GM18858 (cell line): Measurements from ENCODE around the gene PARD3B.

Source experiments
- ATAC-seq: cut with Tn5 transposase; IDR thresholded peaks from one replicate; pipeline ENCODE4 v1.9.1; 2021; ENCODE audit not compliant: unreplicated experiment

Gene PARD3B

DNA sequence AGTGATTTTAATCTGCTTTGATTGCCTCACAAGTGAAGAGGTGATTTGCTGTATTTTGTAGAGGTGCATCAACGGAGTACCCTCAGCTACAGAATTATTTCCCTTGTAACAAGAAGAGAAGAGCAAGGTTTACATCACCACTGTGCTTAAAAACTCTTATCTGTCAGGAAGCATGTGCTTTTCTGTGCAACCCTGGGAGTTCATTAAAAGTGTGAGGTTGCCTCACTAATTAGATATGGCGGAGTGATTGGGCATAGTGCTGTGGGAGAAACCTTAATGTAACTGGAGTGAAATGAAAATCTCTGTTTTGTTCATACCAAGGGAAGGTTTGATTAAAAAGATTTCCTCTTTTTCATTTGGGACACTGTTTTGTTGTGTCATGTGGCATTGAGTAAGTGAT lies 544.7 kb downstream of the PARD3B start:
- no peak for ATAC-seq

DNA sequence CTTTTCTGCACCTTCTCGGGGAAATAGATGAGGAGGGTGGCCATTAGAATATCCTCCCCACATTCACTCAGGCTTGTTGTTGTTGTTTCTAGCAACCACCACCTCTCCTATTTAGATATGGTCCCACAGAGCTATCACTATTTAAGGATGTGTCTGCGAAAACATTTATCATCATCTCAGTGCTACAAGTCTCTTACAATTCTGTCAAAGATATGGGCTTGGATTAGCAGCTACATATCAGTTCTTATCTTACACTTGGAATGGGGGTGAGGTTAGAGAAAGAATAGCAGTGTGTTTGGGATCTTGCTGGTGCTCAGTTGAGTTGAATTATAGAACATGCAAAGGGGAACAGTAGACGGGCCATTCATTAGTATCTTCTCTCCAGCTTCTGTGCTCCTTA lies 546.1 kb downstream of the PARD3B start:
- no peak for ATAC-seq

DNA sequence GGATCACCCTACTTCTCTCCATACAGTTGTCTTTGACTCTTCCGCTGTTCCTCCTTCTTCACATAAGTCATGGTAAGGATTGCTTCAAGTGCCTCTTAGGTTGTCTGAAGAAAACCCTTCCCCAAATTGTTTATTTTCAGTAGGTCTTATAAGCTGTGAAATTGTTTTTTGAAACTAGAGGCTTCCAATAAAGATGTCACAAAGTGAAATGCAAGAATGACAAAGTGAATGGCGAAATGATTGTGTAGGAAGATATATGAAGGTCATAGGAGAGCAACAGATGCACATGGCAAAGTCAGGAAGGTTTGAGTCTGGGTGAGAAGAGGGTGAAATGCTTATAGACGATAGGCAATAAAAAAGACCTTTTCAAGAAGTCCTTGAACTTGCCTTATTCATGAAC lies 548.8 kb downstream of the PARD3B start:
- ATAC-seq: no peak

DNA sequence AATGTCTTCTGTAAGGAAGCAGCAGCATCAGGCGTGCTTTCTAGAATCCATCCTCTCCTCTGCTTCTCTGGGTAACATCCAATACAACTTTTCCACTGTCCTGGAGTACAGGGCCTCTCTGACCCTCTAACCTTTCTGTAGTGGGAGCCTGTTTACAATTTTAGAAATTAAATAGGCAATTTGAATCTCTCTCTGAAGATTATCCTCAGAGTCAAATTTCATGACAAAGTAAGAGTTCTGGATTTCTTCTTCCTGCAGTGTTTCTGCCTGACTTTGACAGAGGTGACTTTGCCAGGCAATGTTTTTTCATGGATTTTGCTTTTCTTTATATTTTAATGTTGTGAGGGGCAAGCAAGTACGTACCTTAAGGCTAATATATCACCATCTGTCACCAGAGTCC lies 558.4 kb downstream of the PARD3B start:
- ATAC-seq: no peak

DNA sequence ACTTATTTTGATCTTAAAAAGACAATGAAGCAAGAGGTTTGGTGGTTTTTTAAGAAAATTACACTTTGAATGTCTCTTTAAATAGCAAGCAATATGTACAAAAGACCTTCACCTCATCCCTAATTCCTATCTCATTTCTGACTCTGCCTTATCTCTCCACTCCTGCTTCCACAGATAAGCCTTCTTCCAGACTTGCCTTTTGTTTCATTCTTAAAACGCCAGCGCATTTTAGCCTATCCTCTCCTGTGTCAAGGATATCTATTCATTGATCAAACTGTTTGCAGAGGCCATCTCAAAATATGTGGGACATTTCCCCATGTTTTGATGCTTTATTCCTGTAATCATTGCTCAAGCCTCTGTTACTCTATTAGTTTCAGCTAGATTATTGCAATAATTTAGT lies 562.5 kb downstream of the PARD3B start:
- ATAC-seq: no peak

DNA sequence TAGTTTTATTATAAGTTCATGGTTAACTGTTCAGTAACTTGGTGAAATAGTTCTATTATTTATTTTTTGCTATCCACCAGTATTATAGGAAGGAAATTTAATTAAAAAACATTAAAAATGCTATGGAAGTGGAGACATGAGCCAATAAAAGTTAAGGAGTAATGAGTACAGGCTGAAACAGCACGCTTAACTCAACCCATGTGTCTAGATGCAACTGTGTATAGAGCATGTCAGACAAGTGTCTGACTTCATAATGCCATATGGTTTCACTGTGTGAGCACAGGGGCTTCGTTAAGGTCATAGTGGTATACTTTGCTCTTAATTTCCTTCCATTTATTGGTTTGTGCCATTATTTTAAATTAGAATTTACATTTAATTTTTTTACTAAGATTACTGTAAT lies 570.2 kb downstream of the PARD3B start:
- no peak for ATAC-seq

DNA sequence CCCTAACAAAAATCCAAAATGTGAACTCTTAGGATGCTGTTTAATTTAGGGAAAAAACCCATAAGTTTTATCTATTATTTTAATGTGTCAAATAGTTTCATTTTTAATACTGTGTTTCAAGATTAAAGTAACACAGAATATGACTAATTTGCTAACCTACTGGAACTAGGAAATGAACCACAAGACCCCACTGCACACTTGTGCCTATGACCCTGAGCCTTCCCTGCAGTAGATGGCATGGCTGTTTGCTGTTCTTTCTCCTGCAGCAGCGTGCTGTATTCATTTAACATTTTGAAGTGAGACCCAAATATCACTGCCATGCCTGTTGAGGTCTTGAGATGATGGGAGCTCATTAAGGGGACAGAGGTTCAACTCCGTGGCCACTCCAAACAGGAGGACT lies 571.9 kb downstream of the PARD3B start:
- no peak for ATAC-seq

DNA sequence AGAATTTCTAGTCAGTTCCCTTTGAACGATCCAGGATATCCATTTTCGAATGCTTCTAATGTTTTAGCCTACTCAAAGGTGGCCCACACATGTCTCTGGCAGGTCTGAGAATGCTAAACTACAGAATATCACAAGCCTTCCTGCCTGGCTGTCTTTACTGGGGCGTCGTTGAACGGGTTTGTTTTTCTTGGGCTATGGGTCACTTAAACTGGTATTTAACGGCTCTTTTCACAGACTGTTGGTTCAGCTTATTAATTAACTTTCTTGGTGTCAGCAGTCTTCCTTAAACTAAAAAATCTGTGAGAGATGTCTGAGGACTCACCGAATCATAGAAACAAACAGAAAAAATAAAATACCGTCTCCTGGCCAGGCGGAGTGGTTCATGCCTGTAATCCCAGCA lies 573.9 kb downstream of the PARD3B start:
- no peak for ATAC-seq

DNA sequence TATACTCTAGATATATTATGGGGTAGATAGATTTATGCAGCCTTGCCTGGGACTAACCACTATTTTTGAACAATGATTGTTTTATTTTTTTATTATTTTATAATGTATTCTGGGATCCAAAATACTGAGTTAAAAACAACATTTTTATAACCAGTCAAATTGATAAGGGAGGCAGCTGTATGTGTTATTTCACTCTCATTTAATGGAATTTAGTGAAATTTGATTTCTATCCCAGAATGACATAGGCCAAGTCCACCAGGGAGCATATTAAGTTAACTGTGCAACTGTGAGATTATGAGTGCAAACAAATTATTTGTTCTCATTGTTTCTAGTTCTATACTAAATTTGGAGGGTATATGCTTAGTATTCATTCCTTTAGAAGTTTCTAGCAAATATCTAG lies 583.5 kb downstream of the PARD3B start:
- ATAC-seq: no peak

DNA sequence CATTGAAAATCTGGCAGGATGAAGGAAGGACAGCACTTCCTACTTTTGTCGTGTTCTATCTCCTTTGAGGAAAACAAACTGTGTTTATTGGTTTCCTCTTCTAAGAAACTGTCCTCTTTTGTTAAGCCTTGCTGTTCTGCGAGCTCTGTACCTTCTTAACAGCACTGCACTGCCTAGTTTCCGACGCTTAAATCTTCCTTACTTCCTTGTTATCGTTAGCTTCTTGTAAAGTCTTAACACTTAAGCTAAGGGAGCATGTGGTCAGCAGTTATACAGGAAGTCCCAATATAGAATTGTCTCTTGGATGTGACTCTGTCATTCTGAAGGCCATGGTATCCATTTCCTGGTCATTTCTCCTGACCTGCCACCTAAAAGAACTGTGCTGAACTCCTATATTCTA lies 584.3 kb downstream of the PARD3B start:
- ATAC-seq: no peak

DNA sequence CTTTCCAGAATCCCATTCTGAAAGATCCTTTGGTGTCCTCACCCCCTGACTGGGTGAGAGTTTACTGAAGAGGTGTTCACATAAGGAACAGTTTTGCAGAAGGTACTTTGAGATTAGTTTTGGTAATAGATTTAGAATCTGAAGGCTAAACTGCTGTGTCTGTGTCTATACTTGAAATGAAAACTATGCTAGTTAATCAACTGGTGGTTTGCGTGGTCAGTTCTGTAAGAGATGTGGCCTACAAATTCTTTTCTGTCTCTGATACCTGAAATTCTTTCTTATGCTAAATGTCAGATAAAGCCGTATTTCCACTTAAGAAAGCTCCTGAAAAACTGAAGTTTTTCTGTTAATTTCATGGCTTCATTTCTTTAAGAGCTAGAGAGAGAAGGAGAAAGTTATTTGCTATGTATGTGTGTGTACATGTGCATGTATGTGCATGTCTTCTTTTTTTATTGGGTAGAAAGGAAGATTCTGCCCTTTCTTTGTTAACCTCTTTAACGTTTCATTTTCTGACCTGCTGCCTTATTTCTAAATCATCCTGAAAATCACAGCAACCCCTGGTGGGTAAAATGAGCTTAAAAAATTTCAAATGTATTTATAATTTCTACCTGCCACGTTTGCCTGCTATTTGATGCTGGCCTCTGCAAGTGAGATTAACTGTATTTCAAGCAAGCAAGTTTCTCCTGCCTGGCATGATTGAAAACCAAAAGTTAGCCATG lies 585.0 kb downstream of the PARD3B start:
- ATAC-seq: no peak

DNA sequence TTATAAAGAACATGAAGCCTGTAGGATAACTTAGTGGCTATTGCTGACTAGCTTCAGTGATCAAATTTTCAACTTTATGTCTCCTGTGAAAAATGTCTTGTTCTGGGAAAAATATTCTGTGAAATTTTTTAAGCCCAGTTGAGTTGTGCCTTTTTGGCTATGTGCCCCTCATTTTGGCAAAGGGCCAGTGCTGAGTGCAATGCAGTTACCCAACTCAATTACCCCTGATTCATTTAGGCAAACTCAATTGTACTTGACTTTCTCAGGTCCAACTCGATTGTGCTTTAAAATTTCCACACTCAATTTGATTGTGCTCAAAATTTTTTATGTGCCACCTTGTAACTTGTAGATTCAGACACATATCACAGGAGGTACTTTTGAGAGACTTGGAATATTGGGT lies 588.3 kb downstream of the PARD3B start:
- no peak for ATAC-seq

DNA sequence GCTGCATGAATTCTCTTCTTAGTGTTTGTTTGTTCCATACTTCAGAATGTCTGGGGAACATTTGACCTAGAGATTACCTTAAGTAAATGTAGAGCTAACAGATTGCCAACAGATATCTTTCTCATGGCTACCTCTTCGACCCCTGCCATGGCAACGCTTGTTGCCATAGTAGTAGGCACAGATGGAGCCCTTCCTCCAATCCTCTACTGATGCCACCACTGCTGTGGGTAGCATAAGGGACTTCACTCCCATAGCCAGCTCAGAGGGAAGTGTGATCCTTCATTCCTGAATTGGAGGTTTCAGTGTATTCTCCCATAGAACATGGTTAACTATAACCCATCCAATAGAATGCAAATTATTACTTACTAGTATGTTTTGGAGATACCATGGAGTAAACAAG lies 593.5 kb downstream of the PARD3B start:
- ATAC-seq: no peak

DNA sequence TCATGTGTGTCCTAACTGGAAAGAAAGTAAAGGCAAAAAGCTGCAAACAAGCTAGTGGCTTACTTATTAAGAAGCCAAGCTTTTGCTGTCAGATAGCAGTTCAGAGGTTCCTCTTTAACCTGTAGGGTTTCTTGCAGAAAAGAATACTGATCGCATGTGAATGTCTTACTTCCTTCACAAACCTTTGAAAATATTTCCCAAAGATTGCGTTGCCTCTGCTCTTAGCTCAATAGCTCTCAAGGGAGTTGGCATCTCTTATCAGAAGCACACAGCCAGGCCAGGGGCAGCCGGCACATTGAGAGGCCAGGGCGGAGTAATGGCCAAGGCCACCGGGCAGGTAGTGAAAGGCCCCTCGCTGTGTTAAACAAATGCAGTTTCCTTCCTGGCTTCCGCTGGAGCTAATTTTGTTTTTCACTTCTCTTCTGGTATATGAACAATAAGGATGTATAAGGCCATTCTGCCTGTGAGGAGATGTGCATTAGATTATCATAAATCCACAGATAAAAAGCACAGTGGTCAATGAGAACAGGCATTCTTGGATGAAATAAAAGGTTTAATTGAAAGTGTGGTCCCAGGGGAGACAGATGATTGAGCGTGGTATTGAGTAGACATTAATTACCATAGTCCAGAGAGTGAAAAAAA lies 594.7 kb downstream of the PARD3B start:
- no peak for ATAC-seq

DNA sequence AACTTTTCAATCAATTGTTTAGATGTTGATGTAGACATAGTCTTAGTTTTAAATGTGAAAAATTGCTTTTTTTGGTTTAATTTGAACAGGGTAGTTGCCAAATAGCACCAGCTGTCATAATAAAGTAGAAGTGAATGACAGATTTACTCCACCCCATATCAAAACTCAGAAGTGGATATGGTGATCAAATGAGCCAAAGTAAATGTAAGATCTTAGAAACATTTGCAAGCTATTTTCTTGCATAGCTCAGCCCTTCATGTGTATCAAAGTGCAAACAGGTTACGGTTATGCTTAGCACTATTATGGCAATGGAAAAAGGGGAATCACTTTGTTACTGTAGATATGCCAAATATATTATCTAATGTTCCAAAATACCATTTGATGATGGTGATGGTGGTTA lies 596.1 kb downstream of the PARD3B start:
- ATAC-seq: no peak

DNA sequence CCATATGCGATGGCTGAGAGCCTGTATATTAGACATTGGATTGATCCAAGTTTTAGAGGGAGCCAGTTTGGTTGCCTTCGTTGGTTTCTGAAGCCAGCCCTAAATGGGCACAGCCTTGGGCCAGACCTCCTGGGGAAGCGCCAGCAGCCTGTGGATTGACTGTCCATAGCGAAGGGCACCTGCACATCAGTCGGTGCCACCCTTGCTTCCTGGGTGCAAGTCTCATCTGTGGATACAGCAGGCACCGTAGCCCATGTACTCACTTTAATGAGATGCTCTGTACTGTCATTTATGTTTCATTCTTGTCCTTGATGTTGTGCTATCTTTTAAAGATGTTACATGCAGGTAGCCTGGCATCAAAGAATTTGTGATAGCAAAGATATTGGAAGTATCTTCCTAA lies 600.6 kb downstream of the PARD3B start:
- ATAC-seq: no peak

DNA sequence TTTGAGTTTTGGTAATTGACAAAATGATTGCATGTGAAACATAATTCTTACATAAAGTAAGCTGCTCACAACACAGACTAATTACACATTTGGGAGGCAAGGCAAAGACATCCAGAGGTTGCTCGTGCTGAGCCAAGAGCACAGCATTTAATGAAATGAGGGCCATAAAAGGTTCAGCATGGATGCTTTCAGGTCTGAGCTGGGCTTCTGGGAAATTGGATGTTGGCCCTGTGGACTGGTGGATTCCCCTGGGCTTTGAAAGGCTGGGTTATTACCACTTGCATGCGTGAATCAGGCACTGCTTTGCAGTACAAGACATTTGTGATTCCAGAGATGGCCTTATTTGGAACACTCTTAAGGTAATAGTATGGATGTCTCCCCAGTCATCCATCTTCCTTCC lies 603.5 kb downstream of the PARD3B start:
- no peak for ATAC-seq

DNA sequence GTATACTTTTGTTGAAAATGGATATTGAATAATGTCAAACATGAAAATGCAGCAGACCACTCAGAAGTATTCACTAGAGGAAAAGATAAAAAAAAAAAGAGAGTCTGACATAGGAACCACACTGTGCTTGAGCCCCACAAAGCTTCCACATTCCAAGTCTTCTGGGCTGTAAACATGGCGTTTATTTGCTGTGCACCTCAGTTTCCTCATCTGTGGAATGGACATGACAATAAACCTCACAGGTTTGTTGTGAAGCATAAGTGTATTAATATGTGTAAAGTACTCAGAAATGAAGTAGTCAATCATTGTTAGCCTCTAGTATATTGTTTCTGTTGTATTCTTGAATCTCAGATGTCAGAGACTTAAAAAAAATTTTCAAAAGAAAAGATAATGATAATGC lies 611.2 kb downstream of the PARD3B start:
- no peak for ATAC-seq

DNA sequence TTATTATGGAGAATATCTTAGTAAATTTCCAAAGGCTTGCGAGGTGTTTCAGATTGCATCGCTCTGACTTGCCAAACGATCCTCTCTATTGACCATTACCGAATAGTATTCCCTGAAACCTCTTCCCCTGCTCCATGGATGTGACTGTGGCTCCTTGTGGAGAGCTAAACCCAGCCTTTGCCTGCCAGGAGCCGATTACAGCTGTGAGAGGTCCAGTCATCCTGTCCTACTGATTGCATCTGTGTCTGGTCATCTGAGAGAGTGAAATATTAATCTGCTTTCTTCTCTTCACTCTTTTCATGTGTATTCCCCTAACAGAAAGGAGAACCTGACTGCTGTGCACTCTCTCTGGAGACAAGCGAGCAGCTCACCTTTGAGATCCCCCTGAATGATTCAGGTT lies 613.1 kb downstream of the PARD3B start:
- no peak for ATAC-seq

DNA sequence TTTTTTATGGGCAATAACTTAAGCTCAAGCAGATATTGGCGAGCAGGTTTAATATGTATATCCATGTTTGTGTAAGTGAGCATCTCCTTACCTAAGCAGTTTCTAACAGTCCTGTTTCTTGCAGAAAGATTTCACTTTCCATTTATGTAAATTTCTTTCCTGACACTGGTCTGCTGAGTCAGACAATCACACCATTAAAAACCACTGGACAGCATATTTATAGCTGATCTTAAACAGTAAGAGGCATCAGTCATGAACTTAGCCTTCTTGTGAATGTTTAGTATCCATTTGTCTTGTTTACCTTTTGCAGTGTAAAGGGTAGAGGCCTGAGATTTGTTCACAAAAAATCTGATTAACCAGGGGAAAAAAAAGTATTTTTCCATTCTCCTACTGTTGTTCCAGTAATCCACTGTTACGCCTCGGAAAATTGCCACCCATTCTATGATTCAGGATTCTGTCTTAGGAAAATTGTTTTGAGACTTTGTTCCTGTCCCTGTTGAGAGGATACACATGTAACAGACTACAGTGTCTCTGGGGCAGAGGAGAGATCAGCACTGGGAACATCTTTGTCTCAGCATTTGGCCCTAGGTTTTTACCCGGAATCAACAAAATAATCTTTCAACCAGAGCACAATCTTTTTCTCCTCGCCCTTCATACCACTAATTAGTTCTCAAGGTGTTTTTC lies 616.0 kb downstream of the PARD3B start:
- ATAC-seq: no peak

DNA sequence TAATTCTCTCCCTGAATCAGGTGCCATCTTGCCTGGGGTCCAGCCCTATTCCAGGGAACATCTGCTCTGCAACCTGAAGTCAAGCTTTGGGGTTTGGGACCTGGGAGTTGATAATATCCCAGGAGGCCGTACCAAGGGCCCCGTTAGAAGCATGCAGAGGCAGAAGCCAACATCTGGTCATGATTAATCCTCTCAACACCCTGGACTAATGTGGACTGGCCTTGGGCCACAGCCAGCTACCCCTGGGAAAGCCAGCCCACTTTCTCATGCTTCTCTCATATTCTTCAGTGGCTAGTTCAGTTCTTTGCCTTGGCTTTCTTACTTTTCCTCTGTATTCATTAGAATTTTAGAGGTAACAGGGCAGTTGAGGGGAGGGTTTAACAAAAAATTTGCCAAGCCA lies 621.5 kb downstream of the PARD3B start:
- ATAC-seq: no peak

DNA sequence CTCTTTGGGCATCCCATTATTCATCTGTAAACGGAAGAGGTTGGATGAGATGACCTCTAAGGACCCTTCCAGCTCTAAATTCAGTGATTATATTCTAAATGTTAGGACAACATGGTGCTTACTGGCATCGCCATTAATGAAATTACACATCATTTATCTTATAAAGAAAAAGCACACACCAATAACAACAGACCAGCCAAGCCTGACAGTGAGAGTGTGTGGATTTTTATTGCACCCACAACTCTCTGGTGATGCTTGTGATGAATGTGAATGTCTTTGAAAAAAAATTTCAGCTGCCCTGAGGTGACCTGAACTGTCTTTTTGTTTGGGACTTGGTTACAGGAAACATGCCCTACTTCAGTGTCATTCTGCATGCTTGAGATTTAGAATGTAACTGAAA lies 623.7 kb downstream of the PARD3B start:
- no peak for ATAC-seq

DNA sequence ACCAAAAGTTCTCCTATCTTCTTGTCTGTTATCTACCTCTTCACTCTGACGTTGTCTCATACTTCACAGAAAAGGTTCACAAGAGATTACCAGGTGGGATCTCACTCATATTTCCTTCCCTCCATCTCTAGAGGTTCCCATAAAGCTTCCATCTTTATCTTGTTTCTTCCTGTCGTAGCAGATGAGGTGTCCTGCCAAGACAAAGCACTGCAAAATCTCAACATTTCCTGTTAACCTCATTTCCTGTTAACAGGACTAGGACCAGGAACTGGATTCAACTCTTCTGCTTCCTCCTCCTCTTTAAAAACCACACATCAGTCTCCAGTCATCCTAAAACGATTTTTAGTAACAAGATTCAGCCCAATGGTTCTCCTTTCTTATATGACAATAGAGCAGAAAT lies 624.2 kb downstream of the PARD3B start:
- ATAC-seq: no peak
